GM19023 (cell line): Measurements from ENCODE around the gene MEF2C.
"Not testable (repeated sequence)": the region's sequence is repeated elsewhere in the genome, so short reads cannot be mapped to it uniquely, and the experiment has no call there.

ENCODE experiments used
- ATAC-seq: cut with Tn5 transposase; IDR thresholded peaks from one replicate; pipeline ENCODE4 v1.9.1; 2021; ENCODE audit warnings: mild to moderate bottlenecking, moderate library complexity; ENCODE audit not compliant: unreplicated experiment

MEF2C gene

GRCh38 chr5:88883059-88883835 is at the start of gene MEF2C:
Gene MEF2C, minus strand, starts transcription at chr5:88883184. Its CDS starts 59,396 bp downstream, at chr5:88823788.
- no peak for ATAC-seq

GRCh38 chr5:88932541-88932940 is 49.6 kb upstream of the MEF2C start:
- no peak for ATAC-seq

GRCh38 chr5:88930335-88930734 is 47.4 kb upstream of the MEF2C start:
- ATAC-seq = no peak

- ATAC-seq = no peak
Measured at GRCh38 chr5:88929385-88929784, 46.4 kb upstream of the MEF2C start.

GRCh38 chr5:88926774-88927173 is 43.8 kb upstream of the MEF2C start:
- no peak for ATAC-seq

GRCh38 chr5:88925692-88926490 is 42.9 kb upstream of the MEF2C start:
- ATAC-seq = no peak

GRCh38 chr5:88924330-88924657 is 41.3 kb upstream of the MEF2C start:
- ATAC-seq = no peak

GRCh38 chr5:88923623-88924329 is 40.8 kb upstream of the MEF2C start:
- ATAC-seq = no peak

GRCh38 chr5:88912743-88913142 is 29.8 kb upstream of the MEF2C start:
- ATAC-seq = not testable (repeated sequence)

GRCh38 chr5:88911059-88911572 is 28.1 kb upstream of the MEF2C start:
- ATAC-seq = not testable (repeated sequence)

GRCh38 chr5:88904478-88904877 is 21.5 kb upstream of the MEF2C start:
- not testable (repeated sequence) for ATAC-seq

- ATAC-seq = not testable (repeated sequence)
Measured at GRCh38 chr5:88903966-88904365, 21.0 kb upstream of the MEF2C start.

GRCh38 chr5:88901077-88901476 is 18.1 kb upstream of the MEF2C start:
- ATAC-seq = not testable (repeated sequence)

GRCh38 chr5:88899096-88899737 is 16.2 kb upstream of the MEF2C start:
- ATAC-seq = no peak

- ATAC-seq = no peak
Measured at GRCh38 chr5:88897748-88898147, 14.8 kb upstream of the MEF2C start.

- no peak for ATAC-seq
Measured at GRCh38 chr5:88895681-88896501, 12.9 kb upstream of the MEF2C start.

- no peak for ATAC-seq
Measured at GRCh38 chr5:88892669-88893068, 9.7 kb upstream of the MEF2C start.

GRCh38 chr5:88890070-88890781 is 7.2 kb upstream of the MEF2C start:
- no peak for ATAC-seq
